GM19023 (cell line): ENCODE results near the gene VPS35.
A peak's percentile ranks its signal among the peaks of the same experiment; 100 is the strongest.
"Not testable (repeated sequence)": the region's sequence is repeated elsewhere in the genome, so short reads cannot be mapped to it uniquely, and the experiment has no call there.

ENCODE experiments used
- ATAC-seq: cut with Tn5 transposase; IDR thresholded peaks from one replicate; pipeline ENCODE4 v1.9.1; 2021; ENCODE audit warnings: mild to moderate bottlenecking, moderate library complexity; ENCODE audit not compliant: unreplicated experiment

The VPS35 gene

GRCh38 chr16:46713634-46714033 lies 24.7 kb upstream of the VPS35 start:
- ATAC-seq, result no peak

DNA sequence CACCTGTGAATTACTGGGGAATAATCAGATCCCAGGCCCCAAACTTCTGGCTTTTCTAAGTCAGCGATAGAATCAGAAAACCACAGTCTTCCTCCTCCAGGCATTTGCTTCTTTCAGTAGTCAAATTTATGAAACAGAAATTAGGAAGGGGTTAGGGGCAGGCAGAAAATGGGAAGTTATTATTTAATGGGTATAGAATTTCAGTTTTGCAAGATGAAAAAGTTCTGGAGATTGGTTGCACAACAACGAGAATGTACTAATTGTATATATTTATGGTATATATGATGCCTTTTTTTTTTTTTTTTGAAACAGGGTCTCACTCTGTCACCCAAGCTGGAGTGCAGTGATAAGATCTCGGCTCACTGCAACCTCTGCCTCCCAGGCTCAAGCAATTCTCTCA lies 23.9 kb upstream of the VPS35 start:
- no peak for ATAC-seq

- ATAC-seq, result no peak
Observed at GRCh38 chr16:46711106-46712058, 22.4 kb upstream of the VPS35 start.

DNA sequence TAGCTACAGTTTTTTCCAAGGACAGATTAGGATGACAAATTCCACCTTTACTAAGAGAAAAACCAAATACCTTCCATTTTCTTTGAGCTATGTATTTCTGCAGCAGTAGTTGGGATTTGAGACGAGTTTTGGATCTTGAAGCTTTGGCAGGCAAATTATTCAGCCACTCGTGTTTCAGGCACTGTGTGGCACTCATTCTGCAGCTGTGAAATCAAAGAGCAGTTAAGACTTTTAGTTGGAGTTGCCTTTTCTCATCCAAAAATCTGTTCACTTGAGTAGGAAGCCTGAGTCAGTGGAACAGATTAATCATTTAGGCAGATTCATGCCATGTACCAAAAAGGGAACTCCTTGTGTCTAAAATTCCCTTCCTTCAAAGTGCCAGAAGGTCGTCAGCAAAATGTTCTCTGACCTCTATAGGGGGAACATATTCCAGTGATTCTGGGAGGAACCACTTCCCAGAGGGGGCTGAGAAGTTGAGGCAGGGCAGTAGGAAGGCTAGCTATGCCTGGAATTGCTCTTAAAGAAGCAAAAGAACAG lies 20.6 kb upstream of the VPS35 start:
- ATAC-seq, result no peak

DNA sequence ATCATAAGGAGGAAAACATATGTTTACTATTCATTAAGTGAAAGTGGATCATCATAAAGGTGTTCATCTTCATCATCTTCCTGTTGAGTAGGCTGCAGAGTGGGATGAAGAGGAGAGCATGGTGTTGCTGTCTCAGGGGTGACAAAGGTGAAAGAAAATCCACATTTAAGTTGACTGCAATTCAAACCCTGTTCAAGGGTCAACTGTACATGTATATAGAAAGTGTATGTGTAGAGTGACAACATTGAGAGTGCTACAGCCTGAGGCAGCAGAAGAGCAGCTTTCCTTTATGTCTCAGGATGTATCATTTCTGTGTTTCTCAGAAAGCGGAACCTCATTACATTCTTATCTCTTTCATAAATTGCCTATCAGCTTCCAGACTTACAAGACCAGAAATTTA lies 17.7 kb upstream of the VPS35 start:
- ATAC-seq, result no peak

DNA sequence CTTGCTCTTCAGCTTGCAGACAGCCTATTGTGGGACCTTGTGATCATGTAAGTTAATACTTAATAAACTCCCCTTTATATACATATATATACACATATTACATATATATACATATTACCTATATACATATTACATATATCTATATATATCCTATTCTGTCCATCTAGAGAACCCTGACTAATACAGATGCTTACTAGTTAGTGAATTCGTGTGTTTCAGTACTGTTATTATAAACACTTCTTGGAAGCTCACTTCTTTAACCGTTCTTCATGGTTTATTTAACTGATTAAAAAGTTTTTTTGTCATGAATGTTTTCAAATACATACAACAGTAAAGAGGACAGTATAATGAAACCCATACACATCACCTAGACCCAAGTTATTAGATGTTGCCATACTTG lies 13.1 kb upstream of the VPS35 start:
- no peak for ATAC-seq

GRCh38 chr16:46701615-46702014 lies 12.6 kb upstream of the VPS35 start:
- ATAC-seq, result no peak

GRCh38 chr16:46700048-46700447 lies 11.1 kb upstream of the VPS35 start:
- ATAC-seq, result no peak

- ATAC-seq, result no peak
Observed at GRCh38 chr16:46696957-46697356, 8.0 kb upstream of the VPS35 start.

DNA sequence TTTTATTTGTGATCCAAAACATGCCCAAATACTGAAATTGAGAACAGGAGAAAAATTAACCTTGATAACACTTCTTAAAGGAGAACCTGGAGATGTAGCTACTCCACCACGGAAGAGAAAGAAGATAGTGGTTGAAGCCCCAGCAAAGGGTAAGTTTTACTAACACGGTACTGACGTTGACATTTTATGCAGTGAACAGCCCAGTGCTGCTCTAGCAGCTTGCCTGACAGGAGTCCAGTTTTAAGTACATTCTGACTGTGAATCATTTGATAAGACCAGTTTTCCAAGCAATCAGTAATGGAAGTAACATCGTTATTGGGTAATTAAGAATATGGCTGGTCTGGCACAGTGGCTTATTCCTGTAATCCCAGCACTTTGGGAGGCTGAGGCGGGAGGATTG lies 7.0 kb upstream of the VPS35 start:
- no peak for ATAC-seq

DNA sequence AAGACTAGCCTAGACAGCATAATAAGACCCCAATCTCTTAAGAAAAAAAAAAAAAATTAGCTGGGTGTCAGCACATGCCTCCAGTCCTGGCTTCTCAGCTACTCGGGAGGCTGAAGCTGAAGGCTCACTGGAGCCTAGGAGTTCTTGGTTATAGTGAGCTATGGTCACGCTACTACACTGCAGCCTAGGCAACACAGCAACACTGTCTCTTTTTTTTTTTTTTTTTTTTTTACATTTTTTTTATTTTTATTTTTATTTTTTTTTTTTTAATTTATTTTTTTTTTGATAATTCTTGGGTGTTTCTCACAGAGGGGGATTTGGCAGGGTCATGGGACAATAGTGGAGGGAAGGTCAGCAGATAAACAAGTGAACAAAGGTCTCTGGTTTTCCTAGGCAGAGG lies 4.6 kb upstream of the VPS35 start:
- ATAC-seq, result no peak

GRCh38 chr16:46691726-46692125 lies 2.7 kb upstream of the VPS35 start:
- ATAC-seq, result no peak

GRCh38 chr16:46690281-46691178 lies 1.6 kb upstream of the VPS35 start:
- ATAC-seq, result no peak

DNA sequence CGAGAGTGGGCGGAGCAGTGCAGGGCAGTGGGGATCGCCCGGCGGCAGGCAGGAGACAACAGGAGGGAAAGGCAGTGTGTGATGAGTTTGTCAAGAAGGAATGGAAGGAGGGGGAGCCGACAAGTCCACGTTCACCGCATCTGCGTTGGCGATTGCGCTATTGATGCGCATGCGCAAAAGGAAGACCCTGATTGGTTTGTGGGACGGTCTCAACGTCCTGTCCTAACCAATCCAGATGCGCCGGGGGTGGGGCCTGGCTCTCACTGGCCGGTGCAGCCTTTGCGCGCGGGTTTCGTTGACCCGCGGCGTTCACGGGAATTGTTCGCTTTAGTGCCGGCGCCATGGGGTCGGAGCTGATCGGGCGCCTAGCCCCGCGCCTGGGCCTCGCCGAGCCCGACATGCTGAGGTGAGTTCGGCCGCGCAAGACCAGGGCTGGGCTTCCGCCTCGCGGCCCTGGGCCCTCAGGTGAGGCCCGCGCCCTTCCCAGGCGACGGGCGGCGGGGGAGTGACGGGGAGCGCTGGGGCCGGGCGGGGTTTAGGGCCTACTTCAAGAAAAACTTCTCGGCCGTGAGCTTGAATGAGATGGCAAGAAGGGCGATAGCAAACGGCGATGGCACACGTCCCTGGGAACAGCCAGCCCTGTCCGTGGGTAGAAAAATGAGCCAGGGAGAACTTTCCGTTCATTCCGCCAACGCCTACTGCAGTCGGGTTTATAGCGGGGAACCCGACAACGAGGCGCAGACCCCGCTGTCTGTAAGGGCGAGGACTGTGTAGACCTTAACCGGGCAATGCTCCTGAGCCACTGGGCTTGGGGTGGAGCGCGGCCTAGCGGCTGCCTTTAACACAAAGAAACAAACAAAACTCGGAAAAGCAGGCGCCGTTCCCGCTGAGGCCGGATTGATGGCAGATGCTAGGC lies 645 bp upstream of the VPS35 start, which contains the start of gene ORC6:
ORC6 (plus strand) TSS at position 295 of the 916 bp plus-strand sequence; CDS start at position 342, 47 bp downstream.
- ATAC-seq, result peak; percentile 77

- ATAC-seq, result no peak
Observed at GRCh38 chr16:46688101-46688653, 801 bp downstream of the VPS35 start.

- no peak for ATAC-seq
Observed at GRCh38 chr16:46687486-46687885, 1.5 kb downstream of the VPS35 start.

GRCh38 chr16:46686815-46687473 lies 2.0 kb downstream of the VPS35 start:
- no peak for ATAC-seq

- not testable (repeated sequence) for ATAC-seq
Observed at GRCh38 chr16:46681867-46682266, 7.1 kb downstream of the VPS35 start.

DNA sequence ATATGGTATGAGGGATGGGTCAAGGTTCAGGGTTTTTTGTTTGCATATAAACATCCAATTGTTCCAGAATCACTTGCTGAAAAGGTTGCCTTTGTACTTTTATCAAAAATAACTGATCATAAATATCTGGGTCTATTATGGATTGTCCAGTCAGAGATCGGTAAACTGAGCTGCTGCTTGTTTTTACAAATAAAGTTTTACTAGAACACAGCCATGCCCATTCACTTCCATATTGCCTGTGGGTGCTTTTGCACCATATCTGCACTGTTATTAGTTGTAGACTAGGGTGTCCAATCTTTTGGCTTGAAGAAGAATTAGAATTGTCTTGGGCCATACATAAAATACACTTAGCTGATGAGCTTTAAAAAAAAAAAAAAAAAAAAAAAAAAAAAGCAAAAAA lies 11.0 kb downstream of the VPS35 start:
- not testable (repeated sequence) for ATAC-seq
